ENCODE data around the gene LRRK1.

Gene LRRK1

DNA sequence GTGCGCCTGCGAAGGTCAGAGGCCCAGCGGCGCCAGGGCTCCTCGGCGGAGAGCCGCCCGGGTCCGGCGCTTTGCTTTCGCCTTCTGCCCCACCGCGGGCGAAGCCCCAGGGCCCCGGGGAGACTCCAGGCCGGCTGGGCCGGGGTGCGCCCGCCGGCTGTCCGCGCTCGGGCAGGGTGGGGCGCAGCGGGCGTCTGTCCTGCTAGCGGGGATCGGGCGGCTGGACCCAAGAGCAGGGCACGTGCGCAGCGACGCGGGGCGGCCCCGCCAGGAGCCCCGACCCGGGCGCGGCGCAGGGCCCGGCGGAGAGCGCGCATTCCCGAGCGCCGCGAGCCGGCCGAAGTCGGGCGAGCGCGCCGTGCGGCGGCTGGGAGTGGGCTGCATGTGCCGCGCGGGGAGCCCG, 40.1 kb upstream of the LRRK1 start:
- no peaks in the 10 kb centered on the region for H3K9me2 ChIP-seq (replicated peaks; ENCODE audit: control insufficient read depth, low read length)
- TF ChIP-seq, protein P1, sequence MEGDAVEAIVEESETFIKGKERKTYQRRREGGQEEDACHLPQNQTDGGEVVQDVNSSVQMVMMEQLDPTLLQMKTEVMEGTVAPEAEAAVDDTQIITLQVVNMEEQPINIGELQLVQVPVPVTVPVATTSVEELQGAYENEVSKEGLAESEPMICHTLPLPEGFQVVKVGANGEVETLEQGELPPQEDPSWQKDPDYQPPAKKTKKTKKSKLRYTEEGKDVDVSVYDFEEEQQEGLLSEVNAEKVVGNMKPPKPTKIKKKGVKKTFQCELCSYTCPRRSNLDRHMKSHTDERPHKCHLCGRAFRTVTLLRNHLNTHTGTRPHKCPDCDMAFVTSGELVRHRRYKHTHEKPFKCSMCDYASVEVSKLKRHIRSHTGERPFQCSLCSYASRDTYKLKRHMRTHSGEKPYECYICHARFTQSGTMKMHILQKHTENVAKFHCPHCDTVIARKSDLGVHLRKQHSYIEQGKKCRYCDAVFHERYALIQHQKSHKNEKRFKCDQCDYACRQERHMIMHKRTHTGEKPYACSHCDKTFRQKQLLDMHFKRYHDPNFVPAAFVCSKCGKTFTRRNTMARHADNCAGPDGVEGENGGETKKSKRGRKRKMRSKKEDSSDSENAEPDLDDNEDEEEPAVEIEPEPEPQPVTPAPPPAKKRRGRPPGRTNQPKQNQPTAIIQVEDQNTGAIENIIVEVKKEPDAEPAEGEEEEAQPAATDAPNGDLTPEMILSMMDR (IDR thresholded peaks at IDR 0.05; ENCODE audit: low read depth, low read length, poor library complexity, severe bottlenecking) = no peak
- no peak for TF ChIP-seq EZH2phosphoT487 (IDR thresholded peaks at IDR 0.05; ENCODE audit: borderline replicate concordance, low read length)
- no peaks in the 10 kb centered on the region for H3K9me3 ChIP-seq (ENCODE audit: control insufficient read depth, insufficient read depth, low read length)
- H3F3A ChIP-seq (ENCODE audit: control insufficient read depth, insufficient read depth) = no peaks in the 10 kb centered on the region
- no peak overlapping the region for H3K4me2 ChIP-seq (ENCODE audit: low read length)
- H3K79me2 ChIP-seq (ENCODE audit: control insufficient read depth, low read length) = no peaks in the 10 kb centered on the region
- H3K36me3 ChIP-seq (ENCODE audit: control insufficient read depth, low read length) = no peaks in the 10 kb centered on the region
- H3K27ac ChIP-seq (ENCODE audit: low read depth, low read length) = no peak overlapping the region
- peaks cover 23% of the 10 kb centered on the region for H3K27me3 ChIP-seq (ENCODE audit: control insufficient read depth, low read length)
- no peaks in the 10 kb centered on the region for H4K20me1 ChIP-seq (ENCODE audit: control insufficient read depth, insufficient read depth, low read depth, low read length)
- H3K4me3 ChIP-seq (ENCODE audit: low read length) = no peak overlapping the region
- H3K4me1 ChIP-seq (ENCODE audit: control insufficient read depth, low read length) = no peaks in the 10 kb centered on the region

GRCh38 chr15:100879464-100880138, 39.6 kb upstream of the LRRK1 start, which contains the start of gene ALDH1A3:
Gene ALDH1A3 (plus strand): TSS chr15:100879831. CDS start chr15:100879908, 77 bp downstream.
- Histone ChIP-seq H4K20me1 (ENCODE audit: control insufficient read depth, insufficient read depth, low read depth, low read length) (no peaks in the 10 kb centered on the region), H3K4me3 (ENCODE audit: low read length) (no peak within 1 kb of the TSS), H3K79me2 (ENCODE audit: control insufficient read depth, low read length) (no peaks in the 10 kb centered on the region), H3K36me3 (ENCODE audit: control insufficient read depth, low read length) (no peaks in the 10 kb centered on the region), H3F3A (ENCODE audit: control insufficient read depth, insufficient read depth) (no peaks in the 10 kb centered on the region), H3K4me2 (ENCODE audit: low read length) (no peak within 1 kb of the TSS), H3K27me3 (ENCODE audit: control insufficient read depth, low read length) (peaks cover 28% of the 10 kb centered on the region), H3K9me2 (replicated peaks; ENCODE audit: control insufficient read depth, low read length) (no peaks in the 10 kb centered on the region), H3K9me3 (ENCODE audit: control insufficient read depth, insufficient read depth, low read length) (no peaks in the 10 kb centered on the region), H3K4me1 (ENCODE audit: control insufficient read depth, low read length) (no peaks in the 10 kb centered on the region), H3K27ac (ENCODE audit: low read depth, low read length) (no peak within 1 kb of the TSS)
- TF ChIP-seq EZH2phosphoT487 (IDR thresholded peaks at IDR 0.05; ENCODE audit: borderline replicate concordance, low read length) = no peak
- TF ChIP-seq, protein P1 (IDR thresholded peaks at IDR 0.05; ENCODE audit: low read depth, low read length, poor library complexity, severe bottlenecking) = no peak

DNA sequence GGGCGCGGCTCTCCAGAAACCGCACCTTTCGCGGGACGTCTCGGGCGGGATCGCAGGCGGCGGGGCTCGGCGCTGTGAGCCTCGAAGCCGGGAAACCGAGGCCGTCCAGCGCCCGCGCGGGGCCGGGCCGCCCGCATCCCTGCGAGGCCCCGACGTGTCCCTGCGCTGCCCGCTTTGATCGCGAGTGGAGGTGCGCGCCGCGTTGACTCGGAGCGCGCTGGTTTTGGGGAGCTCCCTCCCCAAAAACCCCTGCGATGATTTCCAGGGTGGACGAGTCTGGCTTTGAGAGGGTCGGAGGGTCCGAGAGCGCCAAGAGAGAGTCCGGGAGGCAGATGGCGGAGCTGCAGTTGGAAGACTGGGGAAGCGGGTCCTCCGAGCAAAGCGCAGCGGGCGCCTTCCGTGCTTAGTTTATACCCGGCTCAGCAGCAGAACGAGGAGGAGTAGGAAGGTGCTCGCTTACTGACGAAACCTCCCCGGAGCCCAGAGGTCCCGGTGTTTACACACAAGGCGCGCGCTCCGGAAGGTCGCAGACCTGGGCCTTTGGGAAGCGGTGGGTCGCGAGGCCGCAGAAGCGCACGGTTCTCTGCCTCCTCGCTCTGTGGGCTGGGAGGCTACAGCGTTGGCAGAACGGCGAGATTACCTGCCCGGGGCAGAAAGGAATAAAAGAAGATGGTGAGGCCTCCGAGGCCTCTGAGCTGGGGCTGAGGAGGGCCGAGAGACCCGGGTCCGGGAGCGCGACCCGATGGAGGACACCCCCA, 38.8 kb upstream of the LRRK1 start:
- no peak overlapping the region for H3K4me2 ChIP-seq (ENCODE audit: low read length)
- no peak overlapping the region for H3K27ac ChIP-seq (ENCODE audit: low read depth, low read length)
- no peaks in the 10 kb centered on the region for H3K4me1 ChIP-seq (ENCODE audit: control insufficient read depth, low read length)
- H3F3A ChIP-seq (ENCODE audit: control insufficient read depth, insufficient read depth) = no peaks in the 10 kb centered on the region
- TF ChIP-seq, protein P1 (IDR thresholded peaks at IDR 0.05; ENCODE audit: low read depth, low read length, poor library complexity, severe bottlenecking) = no peak
- TF ChIP-seq EZH2phosphoT487 (IDR thresholded peaks at IDR 0.05; ENCODE audit: borderline replicate concordance, low read length) = no peak
- H4K20me1 ChIP-seq (ENCODE audit: control insufficient read depth, insufficient read depth, low read depth, low read length) = no peaks in the 10 kb centered on the region
- H3K9me2 ChIP-seq (replicated peaks; ENCODE audit: control insufficient read depth, low read length) = no peaks in the 10 kb centered on the region
- no peaks in the 10 kb centered on the region for H3K79me2 ChIP-seq (ENCODE audit: control insufficient read depth, low read length)
- H3K9me3 ChIP-seq (ENCODE audit: control insufficient read depth, insufficient read depth, low read length) = no peaks in the 10 kb centered on the region
- peaks cover 32% of the 10 kb centered on the region for H3K27me3 ChIP-seq (ENCODE audit: control insufficient read depth, low read length)
- no peaks in the 10 kb centered on the region for H3K36me3 ChIP-seq (ENCODE audit: control insufficient read depth, low read length)
- H3K4me3 ChIP-seq (ENCODE audit: low read length) = no peak overlapping the region

Data from DOHH2 (cell line).